SW480 (cell line): ENCODE data around the gene FTO.

Source experiments
- DNase-seq: peaks from one replicate; pipeline ENCODE4 v3.0.0-alpha.2; 2016; ENCODE audit warnings: low spot score

The FTO gene

DNA sequence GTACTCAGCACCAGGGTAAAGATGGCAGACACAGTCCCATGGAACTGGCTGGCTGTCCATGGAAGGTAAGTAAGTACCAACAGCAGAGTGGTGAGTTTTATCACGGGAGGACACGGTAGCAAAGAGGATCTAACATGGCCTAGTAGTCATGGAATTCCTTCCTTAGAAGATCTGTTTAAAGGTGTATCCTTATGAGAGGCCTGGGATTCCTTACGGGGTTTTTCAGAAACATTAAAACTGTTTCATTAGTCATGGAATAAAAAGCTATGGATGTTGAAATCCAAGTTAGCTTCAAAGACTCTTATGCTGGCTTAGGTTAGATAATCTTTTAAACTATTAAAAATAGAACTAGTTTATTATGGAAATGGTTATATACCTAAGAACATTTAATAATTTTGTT, 7.4 kb downstream of the FTO start:
- no peak for DNase-seq

DNA sequence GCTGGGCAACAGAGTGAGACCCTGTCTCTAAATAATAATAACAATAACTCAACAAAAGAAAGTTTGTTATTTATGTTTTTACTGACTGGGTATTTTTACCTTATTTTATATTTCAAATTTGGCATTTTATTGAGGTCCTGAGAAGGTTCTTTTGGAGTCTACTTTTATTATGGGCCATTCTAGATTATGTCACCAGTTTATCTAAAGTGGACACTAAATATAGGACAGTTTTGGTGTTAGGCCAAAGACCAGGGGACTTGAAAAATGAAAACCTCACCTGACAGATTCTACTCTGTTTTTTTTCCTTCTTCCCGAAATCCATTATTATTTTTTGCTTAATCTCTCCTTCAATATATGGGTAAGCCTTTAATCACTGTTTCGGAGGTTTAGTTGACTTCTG, 8.1 kb downstream of the FTO start:
- no peak for DNase-seq

DNA sequence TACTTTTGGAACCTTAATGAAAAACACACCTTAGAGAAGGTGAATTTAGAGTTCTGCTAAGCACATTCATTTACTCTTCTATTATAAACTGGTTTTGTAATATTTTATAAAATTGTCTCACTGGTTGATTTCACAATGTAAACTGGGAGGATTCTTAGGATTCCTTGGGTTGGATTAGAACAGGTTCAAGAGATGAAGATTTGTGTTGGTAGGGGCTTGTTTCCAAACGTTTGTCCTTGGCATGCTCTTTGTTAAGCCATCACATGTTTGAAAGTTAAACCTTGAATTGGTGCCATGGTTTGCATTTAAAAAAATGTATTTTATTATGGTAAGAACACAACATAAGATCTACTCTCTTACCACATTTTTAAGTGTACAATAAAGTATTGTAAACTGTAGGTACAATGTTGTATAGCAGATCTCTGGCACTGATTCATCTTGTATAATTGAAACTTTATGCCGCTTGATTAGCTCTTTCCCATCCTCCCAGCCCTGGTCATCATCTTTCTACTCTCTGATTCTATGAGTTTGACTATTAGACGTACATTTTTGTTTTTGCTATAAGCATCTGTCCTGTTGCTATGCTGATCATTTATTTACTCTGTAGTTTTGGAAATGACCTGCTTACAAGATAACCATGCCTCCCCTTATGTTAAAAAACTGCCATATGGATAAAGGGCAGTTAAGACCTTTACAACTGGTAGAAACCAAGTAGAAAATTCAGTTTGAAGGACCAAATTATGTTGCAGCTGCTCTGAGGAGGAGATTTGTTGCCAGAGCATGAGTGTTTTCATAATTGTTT, 9.6 kb downstream of the FTO start:
- DNase-seq = no peak

DNA sequence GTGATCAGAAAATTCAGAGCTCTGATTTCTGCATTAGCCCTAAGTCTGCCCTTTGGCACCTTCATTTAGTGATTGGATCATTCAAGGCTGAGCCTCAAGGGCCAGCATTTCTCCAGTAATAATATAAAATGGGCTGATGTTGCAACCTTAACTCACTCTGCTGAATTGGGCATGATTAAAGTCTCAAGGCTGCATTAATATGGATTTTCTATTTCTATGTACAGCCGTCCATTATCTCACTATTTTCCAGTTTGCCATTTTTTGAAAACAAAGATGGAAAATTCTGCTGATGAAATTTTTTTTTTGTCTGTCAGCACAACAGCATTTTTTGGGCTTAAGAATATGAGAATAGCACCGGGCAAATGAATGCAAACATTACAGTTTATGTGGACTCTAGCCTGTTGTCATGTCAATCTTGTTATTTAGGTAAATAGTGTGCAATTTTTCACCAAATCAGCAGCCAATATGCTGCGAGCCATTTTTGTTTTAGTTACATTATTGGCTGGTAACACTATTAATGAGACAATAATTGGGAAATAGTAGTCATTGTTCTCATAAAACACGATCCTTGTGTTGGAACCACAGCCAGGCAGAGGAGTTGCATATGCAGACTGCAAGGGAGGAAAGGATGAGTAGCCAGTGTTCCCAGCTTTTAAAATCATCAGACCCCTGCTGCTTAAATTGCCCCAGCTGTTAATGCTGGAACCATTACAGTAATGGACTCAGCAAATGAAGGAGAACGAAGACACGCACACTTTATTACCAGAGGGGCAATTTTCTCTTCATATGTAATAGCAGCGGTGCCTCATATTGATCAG, 10.5 kb downstream of the FTO start:
- DNase-seq = no peak

DNA sequence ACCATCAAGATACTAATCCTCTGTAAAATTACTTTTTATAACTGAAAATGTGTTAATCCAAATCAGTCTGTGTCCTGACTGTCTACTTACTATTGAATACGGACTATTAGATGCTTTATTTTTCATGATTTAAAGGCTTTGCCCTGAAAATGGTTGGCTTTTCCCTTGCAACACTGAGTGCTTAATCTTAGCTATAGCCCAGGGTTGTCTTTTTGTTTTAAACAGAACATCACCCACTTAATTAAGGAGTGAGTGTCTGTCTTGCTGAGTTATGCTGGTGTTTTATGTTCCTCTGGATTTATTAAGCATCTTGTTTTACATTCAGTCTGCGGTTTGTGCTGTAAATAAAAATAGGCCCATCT, 11.0 kb downstream of the FTO start:
- no peak for DNase-seq

DNA sequence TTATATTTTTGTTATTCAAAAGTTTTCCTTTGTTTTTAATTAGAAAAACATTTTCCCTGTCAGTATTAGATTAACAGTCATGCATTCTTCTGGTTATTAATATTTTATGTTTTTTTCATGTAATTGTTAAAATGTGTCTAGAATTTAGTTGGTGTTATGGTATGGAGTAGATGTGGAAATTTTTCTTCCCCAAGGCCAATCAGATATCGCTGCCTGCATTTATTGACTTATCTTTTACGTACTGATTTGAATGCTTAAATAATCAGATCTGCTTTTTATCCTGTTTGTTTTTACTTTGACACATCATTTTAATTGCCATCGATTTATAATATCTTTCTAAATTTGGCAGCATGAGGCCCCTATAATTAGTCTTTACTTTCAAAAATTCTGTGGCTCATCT, 13.6 kb downstream of the FTO start:
- no peak for DNase-seq

DNA sequence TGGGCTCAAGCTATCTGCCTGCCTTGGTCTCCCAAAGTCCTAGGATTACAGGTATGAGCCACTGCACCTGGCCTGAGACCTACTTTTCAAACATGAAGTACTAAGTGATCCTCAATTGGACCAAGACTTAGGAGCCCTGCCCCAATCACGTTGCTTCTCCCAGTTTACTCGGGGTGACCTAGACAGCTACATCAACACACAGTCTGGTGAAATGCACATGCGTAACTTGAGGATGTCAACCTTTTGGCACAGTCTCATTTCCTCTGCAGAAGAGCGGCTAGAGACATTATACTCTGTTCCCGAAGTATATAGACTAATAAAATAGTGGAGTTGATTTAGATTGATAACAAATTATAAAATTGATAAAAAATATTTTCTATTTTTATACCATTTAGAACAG, 17.1 kb downstream of the FTO start:
- DNase-seq = no peak

DNA sequence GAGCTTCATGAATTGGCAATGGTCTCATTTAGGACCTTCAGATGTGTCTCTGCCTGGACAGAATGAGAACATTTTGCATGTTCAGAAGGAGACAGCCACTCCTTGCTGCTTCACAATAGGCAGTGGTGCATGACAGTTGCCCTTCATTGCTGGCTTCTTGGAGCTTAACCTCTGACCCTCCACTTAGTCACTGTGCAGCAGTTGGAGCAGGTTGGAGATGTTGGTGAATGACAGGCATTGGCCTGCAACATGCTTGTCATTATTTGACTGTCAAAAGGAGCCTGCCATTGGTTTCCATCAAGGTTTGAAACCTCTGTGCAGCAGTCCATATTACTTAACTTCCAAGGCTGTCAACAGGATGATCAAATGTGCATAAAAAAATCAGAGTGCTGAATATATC, 22.7 kb downstream of the FTO start:
- no peak for DNase-seq

DNA sequence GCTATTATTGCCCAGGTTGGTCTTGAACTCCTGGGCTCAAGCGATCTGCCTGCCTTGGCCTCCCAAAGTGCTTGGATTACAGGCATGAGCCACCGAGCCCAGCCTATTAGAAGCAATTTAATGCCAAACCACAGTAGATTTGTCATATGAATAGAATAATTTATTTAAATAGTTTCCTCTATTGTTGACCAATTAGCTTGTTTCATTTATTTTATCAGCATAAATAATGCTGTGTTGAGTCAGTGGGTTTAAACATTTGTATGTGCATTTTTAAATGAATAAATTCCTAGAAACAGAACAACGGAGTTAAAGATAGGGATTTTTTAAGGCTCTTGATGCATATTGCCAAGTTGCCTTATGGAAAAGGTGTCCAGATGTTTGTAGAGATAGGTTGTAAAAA, 26.7 kb downstream of the FTO start:
- no peak for DNase-seq

DNA sequence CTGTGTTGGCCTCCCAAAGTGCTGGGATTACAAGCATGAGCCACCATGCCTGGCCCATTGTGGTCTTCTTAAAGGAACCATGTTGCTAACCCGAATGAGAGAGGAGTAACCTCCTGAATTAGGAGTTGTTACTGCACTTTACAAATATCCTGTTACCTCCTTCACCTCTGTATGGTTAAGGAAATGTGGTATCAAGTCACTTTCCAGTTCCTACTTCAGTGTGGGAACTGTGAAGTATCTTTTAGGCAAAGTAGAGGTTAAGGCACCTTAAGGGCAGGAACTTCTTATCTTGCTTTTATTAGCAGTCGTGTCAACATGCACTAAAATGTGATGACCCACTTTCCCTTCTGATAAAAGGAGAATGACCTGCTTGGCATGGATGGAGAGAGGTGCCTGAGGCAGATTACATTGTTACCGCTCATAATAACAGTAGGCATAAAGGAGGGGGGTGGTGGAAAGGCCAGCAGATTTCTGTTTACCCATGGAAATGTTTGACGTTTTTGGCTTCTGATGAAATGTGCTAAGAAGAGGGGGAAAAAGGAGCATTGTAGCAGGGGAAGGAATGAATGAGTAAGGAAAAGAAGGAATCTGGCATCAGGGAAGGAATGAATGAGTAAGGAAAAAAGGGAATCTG, 28.5 kb downstream of the FTO start:
- DNase-seq = no peak

DNA sequence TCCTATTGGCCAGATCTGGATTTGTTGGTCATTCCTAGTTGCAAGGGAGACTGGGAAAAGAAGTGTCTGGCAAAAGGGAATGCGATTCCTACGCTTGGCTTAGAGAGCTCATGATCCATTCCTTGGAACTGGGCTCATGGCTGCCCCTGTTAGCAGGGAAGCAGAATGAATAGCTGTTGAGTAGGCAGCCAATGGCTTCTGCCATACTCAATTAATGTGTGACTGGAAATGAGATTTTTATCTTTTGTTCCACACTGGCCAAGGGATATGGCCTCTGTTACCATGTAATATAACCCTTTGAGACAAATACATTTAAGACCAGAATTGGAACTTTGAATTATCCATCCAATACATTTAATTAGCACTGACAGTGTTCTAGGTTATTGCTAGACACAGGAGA, 31.0 kb downstream of the FTO start:
- DNase-seq = no peak

DNA sequence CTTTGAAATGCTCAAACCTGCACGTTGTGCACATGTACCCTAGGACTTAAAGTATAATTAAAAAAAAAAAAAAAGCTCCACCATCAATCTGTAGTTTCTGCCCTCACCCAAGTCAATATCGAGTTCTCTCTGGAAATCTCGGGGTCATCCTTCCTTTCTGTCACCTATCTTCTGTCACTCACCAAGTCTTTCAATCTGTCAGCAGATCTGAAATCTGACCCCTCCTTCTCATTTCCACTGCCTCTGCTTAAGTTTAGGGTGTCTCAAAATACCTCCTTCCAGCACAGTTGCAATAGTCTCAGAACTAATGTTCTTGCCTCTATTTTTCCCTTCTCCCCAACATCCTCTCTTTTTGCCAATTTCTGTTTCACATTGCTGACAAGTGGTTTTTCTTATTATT, 32.3 kb downstream of the FTO start:
- DNase-seq = no peak

DNA sequence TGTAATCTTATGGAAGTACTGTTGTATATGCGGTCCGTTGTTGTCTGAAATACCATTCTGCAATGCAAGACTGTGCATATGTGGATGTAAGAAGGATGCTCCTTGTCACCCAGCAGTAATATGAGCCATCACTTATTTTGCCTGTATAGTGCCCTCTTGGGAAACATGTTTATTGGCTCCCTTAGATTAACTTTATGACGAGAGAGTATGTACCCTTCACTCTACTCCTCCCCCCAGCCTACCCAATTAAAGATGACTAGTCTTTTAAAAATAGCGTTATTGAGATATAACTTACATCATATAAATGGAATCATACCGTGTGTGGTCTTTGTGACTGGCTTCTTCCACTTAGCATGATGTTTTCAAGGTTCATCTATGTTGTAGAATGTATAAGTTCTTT, 33.6 kb downstream of the FTO start:
- DNase-seq = no peak

DNA sequence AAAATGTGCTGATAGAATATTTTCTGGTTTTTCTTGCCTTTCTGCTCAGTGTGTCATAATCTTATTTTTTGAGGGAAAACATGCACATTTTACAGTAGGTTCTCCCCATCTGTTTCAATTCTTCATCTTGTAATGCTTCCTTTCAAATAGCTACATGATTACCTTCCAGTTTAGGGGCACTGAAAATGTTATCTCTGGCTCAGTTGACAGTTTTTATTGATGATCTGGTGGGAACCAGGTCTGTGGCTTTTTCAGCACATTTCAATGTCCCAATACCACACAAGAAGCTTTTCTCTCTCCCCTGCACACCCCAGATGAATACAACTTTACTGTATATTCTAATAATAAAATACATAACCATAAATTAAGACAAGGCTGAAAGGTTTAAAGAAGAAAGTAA, 36.5 kb downstream of the FTO start:
- no peak for DNase-seq

DNA sequence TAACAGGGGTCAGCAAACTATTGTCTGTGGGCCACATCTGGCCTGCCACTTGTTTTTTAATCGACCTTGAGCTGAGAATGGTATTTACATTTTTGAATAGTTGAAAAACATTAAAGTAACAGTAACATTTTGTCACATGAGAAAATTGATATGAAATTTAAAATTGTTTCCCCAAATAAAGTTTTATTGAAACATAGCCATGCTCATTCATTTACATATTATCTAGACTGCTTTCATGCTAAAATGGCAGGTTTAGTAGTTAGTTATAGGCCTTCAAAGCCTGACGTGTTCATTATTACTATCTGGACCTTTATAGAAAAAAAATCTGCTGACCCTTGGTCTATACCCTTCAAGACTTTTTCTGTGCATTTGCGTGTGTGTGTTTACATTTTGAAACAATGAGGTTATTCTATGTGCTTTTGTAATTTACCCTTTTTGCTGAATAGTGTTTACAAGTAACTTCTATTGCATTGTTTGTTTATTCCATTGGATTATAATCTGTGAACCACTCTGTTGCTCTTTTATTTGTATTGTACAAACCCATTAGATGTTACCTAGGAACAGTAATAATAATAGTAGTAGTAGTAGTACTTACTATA, 37.1 kb downstream of the FTO start:
- no peak for DNase-seq

DNA sequence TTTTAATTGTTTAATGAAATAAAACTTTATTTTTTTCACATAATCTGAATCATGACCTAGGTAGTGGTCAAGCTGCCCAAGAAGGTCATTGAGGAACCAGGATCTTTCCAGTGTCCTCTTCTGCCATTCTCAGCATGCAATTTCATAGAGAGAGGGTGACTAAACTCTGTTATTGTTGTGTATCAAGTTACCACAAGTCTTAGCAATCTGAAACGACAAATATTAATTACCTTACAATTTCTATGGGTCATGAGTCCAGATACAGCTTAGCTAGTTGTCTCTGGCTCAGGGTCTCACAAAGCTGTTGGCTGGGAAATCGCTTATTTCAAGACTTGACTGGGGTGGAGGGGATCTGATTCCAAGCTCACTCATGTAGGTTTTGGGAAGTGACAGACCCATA, 37.6 kb downstream of the FTO start:
- no peak for DNase-seq

DNA sequence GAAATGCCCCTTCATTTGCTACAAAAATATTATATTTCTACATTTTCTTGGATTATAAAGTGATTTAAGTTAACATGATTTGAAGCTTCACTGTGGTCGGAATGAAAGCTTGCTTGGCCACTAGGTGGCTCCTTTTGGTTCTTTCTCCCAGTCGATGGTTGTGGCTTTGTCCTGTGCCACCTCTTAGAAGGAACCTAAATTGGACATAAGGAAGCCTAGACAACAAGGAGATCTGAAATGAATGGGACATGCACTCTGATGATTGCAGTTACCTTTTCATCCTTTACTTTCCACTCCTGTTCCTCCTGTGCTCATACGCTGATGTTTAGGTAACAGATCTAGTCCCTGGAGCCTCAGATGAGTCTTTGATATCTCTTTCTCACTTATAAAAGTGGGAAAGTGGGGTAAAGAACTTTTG, 39.2 kb downstream of the FTO start:
- DNase-seq = peak; percentile 32

DNA sequence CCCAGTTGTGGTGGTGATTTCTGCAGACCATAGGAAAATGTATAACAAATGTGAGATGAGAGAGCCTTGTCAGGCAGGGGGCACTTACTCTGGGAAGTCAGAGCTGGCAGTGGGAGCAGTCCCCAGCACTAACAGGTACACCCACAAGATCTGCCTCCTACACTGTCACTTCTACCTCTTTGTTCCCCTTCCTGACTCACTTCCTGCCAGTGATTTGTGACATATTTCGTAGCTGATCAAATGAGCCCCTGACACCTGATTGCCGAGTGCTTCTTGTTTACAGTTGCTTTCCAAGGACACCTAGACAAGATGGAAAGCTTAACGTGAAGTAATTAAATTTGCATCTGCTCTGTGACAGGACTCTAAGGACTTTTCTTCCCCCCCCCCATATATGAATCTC, 40.5 kb downstream of the FTO start:
- peak; percentile 62 for DNase-seq

DNA sequence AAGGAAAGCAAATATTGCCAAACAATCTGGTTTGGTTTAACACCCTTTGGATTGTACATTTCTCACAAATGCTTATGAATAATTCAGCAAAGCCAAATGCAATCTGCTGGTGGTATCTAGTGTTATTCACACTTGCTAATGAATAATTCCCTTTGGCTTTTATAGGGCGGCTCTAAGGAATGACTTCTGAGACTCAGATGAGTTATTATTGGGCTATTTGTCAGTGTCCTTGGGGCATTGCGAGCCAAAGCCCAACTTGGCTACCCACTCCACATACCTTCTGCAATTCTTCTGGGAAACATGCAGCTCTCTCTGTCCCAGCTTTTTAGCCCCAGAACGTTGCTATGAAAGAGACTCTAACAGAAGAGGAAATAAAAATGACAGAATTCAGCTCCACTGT, 41.1 kb downstream of the FTO start:
- no peak for DNase-seq

DNA sequence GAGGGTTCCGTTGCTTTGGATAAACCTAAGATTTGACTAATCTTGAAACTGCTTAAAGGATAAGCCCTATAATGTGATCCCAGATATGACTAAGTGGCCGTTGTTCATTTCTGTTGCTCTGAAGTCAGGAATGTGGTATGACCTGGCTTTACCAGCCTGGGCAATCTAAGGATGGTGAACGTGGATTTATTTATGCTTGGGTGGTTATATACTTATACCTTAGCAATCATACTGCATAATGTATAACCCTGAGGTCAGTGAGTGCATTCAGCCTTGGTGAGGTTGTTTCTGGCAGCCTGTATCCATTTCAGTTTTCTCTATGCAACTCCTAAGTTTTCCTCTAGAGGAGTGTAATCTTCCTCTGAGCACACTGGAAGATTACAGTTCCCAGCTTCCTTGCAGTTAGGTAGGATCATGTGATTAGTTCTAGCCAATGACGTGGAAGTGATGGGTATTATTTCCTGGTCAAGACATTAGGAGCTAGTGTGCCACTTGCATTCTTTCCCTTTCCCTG, 41.9 kb downstream of the FTO start:
- no peak for DNase-seq

DNA sequence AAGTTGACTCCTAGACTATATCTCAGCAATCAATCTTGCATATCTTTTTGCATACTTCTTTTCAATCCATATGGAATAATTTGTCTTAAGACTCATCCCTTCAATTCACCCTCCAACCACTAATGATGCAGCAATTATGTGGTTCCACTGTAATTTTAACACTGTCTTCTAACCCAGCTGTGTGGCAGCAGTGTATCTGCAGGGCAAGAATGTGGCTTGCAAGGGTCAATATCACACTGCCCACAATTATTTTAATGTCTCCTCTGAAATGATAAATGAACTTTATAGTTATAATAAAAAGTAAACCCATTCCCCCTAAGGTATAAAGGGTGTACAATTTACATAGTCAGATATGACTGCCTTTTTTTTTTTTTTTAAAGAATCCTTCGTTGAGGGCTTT, 48.6 kb downstream of the FTO start:
- no peak for DNase-seq

DNA sequence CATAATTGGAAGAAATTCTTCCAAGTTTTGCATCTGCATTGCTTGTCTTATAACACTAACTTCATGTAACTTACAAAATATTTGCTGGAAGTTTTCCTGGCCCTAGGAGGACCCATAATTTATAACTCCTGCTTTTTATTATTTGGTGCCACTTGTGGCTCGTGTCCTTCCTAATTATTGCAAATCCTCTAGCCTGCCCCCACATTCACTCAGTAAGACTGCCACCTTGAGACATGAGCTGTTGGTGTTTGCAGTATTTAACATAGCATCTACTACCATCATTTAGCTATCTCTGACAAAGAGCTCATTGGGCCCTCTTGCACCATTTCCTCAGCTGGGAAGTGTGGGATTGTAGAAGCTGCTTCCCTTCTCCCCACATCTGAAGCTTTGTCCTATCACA, 49.5 kb downstream of the FTO start:
- no peak for DNase-seq
